Pons (tissue), 1 donor: ENCODE measurements around the gene NADK2.
A peak's percentile ranks its signal among the peaks of the same experiment; 100 is the strongest.

Experiments
- DNase-seq: peaks from one replicate; pipeline ENCODE4 v3.0.0-alpha.2; 2016; ENCODE audit warnings: low spot score

NADK2 gene

GRCh38 chr5:36162810-36163486, 78.8 kb downstream of the NADK2 start:
- DNase-seq: peak; percentile 95

GRCh38 chr5:36161361-36161760, 80.4 kb downstream of the NADK2 start:
- no peak for DNase-seq

GRCh38 chr5:36160617-36161016, 81.1 kb downstream of the NADK2 start:
- DNase-seq: no peak

GRCh38 chr5:36158144-36158543, 83.6 kb downstream of the NADK2 start:
- DNase-seq: no peak

GRCh38 chr5:36156619-36157018, 85.1 kb downstream of the NADK2 start:
- DNase-seq: no peak

- DNase-seq: no peak
Observed at GRCh38 chr5:36156121-36156601, 85.6 kb downstream of the NADK2 start.

- no peak for DNase-seq
Observed at GRCh38 chr5:36155291-36155690, 86.4 kb downstream of the NADK2 start.

- no peak for DNase-seq
Observed at GRCh38 chr5:36153726-36154125, 88.0 kb downstream of the NADK2 start.

GRCh38 chr5:36153298-36153677, 88.4 kb downstream of the NADK2 start:
- DNase-seq: no peak

- no peak for DNase-seq
Observed at GRCh38 chr5:36152324-36153297, 89.1 kb downstream of the NADK2 start.

GRCh38 chr5:36151434-36152323, 90.0 kb downstream of the NADK2 start, which contains the start of the genes LMBRD2 and SKP2:
Gene LMBRD2, minus strand, starts transcription at chr5:36151887. Its CDS starts 8,538 bp downstream, at chr5:36143349.
Gene SKP2, plus strand, starts transcription at chr5:36152111. Its CDS starts 152 bp downstream, at chr5:36152263.
- peak; percentile 99 for DNase-seq

GRCh38 chr5:36150676-36151433, 90.9 kb downstream of the NADK2 start:
- DNase-seq: peak; percentile 32

GRCh38 chr5:36147681-36148080, 94.0 kb downstream of the NADK2 start:
- DNase-seq: no peak

- no peak for DNase-seq
Observed at GRCh38 chr5:36146390-36146789, 95.3 kb downstream of the NADK2 start.

GRCh38 chr5:36145311-36145710, 96.4 kb downstream of the NADK2 start:
- DNase-seq: no peak
